ENCODE results near the gene PBX4. TPM values are rescaled to one million over a fixed set of nuclear protein-coding genes. Genes with fewer than 3 reads are reported as not detected.
A peak's percentile ranks its signal among the peaks of the same experiment; 100 is the strongest.

Gene PBX4
- total RNA-seq, 2 experiments from 2014 or later, result 5.0 to 6.7 TPM

DNA sequence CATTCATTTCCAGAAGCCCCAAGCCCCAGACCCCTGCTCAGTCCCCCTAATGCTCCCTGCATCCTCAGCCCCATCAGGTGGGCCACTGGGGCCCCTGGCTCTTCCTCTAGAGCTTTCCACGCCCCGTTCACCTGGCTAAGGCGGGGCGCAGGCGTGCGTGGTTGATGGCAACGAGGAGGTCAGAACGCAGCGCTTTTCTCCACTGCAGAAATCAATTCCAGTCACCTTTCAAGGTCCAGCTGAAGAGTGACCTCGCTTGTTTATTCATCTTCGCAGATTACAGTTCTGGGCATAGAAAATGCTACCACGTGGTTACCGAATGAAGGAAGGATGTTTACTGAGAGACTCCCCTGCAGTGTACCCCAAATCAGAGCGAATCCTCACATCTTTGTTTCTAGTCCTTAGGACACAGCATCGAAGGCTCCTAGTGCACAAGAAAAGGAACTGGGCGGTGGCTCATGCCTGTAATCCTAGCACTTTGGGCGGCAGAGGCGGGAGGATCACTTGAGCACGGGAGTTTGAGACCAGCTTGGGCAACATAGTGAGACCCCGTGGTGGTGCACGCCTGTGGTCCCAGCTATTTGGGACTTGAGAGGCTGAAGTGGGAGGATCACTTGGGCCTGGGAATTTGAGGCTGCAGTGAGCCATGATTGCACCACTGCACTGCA lies 828 bp upstream of the PBX4 start:
- Histone ChIP-seq H3K36me3 (ENCODE audit: insufficient read depth, low read length) (no peaks in the 10 kb centered on the region), H3K4me3 (ENCODE audit: low read depth, low read length, poor library complexity, severe bottlenecking) (peak overlapping the region; percentile 72), H3K79me2 (ENCODE audit: insufficient read depth, low read depth, low read length) (no peaks in the 10 kb centered on the region), H3K9me3 (ENCODE audit: low read length) (no peaks in the 10 kb centered on the region), H3K4me1 (ENCODE audit: insufficient read depth, low read length, poor library complexity, severe bottlenecking) (peaks cover 16% of the 10 kb centered on the region), H3K27ac (ENCODE audit: low read depth, low read length, poor library complexity, severe bottlenecking) (no peak overlapping the region), H3K4me2 (ENCODE audit: low read length) (peak overlapping the region; percentile 84), H4K20me1 (ENCODE audit: insufficient read depth, low read length) (no peaks in the 10 kb centered on the region), H2AFZ (ENCODE audit: low read length) (no peak overlapping the region), H3K9me2 (ENCODE audit: insufficient read depth, low read length) (no peaks in the 10 kb centered on the region)
- POLR2A ChIA-PET, result interaction anchor here (0.6 kb wide), 1 partner anchor 12 kb away, joined by 3 read pairs; no protein-coding TSS in a partner anchor
- CTCF ChIA-PET (ENCODE audit: unreplicated experiment), result no interaction called here
- TF ChIP-seq, protein P1, sequence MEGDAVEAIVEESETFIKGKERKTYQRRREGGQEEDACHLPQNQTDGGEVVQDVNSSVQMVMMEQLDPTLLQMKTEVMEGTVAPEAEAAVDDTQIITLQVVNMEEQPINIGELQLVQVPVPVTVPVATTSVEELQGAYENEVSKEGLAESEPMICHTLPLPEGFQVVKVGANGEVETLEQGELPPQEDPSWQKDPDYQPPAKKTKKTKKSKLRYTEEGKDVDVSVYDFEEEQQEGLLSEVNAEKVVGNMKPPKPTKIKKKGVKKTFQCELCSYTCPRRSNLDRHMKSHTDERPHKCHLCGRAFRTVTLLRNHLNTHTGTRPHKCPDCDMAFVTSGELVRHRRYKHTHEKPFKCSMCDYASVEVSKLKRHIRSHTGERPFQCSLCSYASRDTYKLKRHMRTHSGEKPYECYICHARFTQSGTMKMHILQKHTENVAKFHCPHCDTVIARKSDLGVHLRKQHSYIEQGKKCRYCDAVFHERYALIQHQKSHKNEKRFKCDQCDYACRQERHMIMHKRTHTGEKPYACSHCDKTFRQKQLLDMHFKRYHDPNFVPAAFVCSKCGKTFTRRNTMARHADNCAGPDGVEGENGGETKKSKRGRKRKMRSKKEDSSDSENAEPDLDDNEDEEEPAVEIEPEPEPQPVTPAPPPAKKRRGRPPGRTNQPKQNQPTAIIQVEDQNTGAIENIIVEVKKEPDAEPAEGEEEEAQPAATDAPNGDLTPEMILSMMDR (conservative IDR thresholded peaks at IDR 0.05; ENCODE audit: low read length), result no peak
- TF ChIP-seq EZH2phosphoT487 (IDR thresholded peaks at IDR 0.05; ENCODE audit: borderline replicate concordance, low read depth, low read length), result no peak
- DNase-seq (ENCODE audit: low spot score), result no peak
- intact Hi-C loops (cut with micrococcal nuclease; ENCODE audit: unreplicated experiment), result no loop called here
- BruUV-seq (replicated peaks), result no TSS peak

DNA sequence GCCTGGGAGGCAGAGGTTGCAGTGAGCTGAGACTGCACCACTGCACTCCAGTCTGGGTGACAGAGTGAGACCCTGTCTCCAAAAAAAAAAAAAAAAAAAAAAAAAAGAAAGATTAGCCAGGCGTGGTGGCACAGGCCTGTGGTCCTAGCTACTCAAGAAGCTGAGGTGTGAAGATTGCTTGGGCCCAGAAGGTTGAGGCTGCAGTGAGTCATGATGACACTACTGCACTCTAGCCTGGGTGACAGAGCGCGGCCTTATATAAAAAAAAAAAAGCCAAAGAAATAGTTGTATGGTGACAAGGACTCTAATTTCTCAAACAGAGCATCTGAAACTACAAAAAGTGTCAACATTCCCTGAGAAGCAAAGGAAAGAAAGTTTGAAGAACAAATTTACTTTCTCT lies 3.4 kb downstream of the PBX4 start:
- H3K79me2 ChIP-seq (ENCODE audit: insufficient read depth, low read depth, low read length), result no peaks in the 10 kb centered on the region
- no peaks in the 10 kb centered on the region for H3K9me2 ChIP-seq (ENCODE audit: insufficient read depth, low read length)
- TF ChIP-seq, protein P1 (conservative IDR thresholded peaks at IDR 0.05; ENCODE audit: low read length), result no peak
- no peak for TF ChIP-seq EZH2phosphoT487 (IDR thresholded peaks at IDR 0.05; ENCODE audit: borderline replicate concordance, low read depth, low read length)
- no peak overlapping the region for H2AFZ ChIP-seq (ENCODE audit: low read length)
- POLR2A ChIA-PET, result interaction anchor here (0.6 kb wide), 1 partner anchor 327 kb away, joined by 5 read pairs; no protein-coding TSS in a partner anchor
- peaks cover 16% of the 10 kb centered on the region for H3K4me1 ChIP-seq (ENCODE audit: insufficient read depth, low read length, poor library complexity, severe bottlenecking)
- no peak for DNase-seq (ENCODE audit: low spot score)
- BruUV-seq (replicated peaks), result no TSS peak
- intact Hi-C loops (cut with micrococcal nuclease; ENCODE audit: unreplicated experiment), result no loop called here
- CTCF ChIA-PET (ENCODE audit: unreplicated experiment), result no interaction called here
- H3K4me3 ChIP-seq (ENCODE audit: low read depth, low read length, poor library complexity, severe bottlenecking), result no peak overlapping the region
- H3K36me3 ChIP-seq (ENCODE audit: insufficient read depth, low read length), result no peaks in the 10 kb centered on the region
- no peak overlapping the region for H3K4me2 ChIP-seq (ENCODE audit: low read length)
- H3K27ac ChIP-seq (ENCODE audit: low read depth, low read length, poor library complexity, severe bottlenecking), result no peak overlapping the region
- no peaks in the 10 kb centered on the region for H3K9me3 ChIP-seq (ENCODE audit: low read length)
- H4K20me1 ChIP-seq (ENCODE audit: insufficient read depth, low read length), result no peaks in the 10 kb centered on the region

DNA sequence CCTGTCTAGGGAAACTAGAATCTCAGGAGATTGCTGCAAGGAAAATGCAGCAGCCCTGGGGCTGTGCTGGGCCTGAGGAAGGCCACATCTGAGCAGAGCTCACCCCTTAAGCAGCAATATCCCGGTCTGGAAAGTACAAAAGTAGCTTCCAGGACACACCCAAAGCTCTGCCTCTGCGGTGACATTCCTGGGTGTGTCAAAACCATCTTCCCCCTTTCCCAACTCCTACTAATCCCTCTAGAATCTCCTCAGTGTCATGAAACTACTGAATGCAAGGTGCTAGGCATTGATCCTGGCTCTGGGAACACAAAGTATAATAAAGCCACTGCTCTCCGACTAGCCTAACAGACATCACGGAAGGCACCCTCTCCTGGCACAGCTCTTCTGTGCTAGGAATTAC lies 5.0 kb downstream of the PBX4 start:
- H3K9me2 ChIP-seq (ENCODE audit: insufficient read depth, low read length), result no peaks in the 10 kb centered on the region
- DNase-seq (ENCODE audit: low spot score), result no peak
- intact Hi-C loops (cut with micrococcal nuclease; ENCODE audit: unreplicated experiment), result no loop called here
- H4K20me1 ChIP-seq (ENCODE audit: insufficient read depth, low read length), result no peaks in the 10 kb centered on the region
- no TSS peak for BruUV-seq (replicated peaks)
- ChIA-PET CTCF (ENCODE audit: unreplicated experiment) (no interaction called here), POLR2A (no interaction called here)
- H3K36me3 ChIP-seq (ENCODE audit: insufficient read depth, low read length), result no peaks in the 10 kb centered on the region
- no peaks in the 10 kb centered on the region for H3K9me3 ChIP-seq (ENCODE audit: low read length)
- peaks cover 10% of the 10 kb centered on the region for H3K4me1 ChIP-seq (ENCODE audit: insufficient read depth, low read length, poor library complexity, severe bottlenecking)
- H3K4me2 ChIP-seq (ENCODE audit: low read length), result no peak overlapping the region
- H3K79me2 ChIP-seq (ENCODE audit: insufficient read depth, low read depth, low read length), result no peaks in the 10 kb centered on the region
- TF ChIP-seq EZH2phosphoT487 (IDR thresholded peaks at IDR 0.05; ENCODE audit: borderline replicate concordance, low read depth, low read length), result no peak
- TF ChIP-seq, protein P1 (conservative IDR thresholded peaks at IDR 0.05; ENCODE audit: low read length), result no peak
- no peak overlapping the region for H3K27ac ChIP-seq (ENCODE audit: low read depth, low read length, poor library complexity, severe bottlenecking)
- H2AFZ ChIP-seq (ENCODE audit: low read length), result no peak overlapping the region
- H3K4me3 ChIP-seq (ENCODE audit: low read depth, low read length, poor library complexity, severe bottlenecking), result no peak overlapping the region
